ENCODE measurements around the gene MSL2.
"Not testable (repeated sequence)": the region's sequence is repeated elsewhere in the genome, so short reads cannot be mapped to it uniquely, and the experiment has no call there.

Gene MSL2

DNA sequence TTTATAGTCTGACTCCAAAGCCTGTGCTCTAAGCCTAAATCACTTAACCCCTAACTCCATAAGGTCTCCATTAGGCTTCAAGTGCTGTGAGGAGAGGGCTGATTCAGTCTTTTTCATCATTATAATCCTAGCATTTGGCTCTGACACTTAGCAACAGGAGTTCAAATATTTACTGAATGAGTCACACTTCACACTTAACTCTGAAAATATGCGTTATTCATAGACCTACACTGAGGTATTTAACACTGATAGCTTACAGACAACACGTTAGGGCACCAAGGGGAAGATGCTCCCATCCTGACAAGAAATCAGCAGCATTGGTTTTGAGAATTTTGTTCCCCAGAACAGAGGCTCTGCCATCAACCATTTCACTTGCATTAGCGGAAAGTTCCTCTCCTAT is 53.5 kb downstream of the MSL2 start:
- DNase-seq (ENCODE audit: low read depth), result no peak

DNA sequence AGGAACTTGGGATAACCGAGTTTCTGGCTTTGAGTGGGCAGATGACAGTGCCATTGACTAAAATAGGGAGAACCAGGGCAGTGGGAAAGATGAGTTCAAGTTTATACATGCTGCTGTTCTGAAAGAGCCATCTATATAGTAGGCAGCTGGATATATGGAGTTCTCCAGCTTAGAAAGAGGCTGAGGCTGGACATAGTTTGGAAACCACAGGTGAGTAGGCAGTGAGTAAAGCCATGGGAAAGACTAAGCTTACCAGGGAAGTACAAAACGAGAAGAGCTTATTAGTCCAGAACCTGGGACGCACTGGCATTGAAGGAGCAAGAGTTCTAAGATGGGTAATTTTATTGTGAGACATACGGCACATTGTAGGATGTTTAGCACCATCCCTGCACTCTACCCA is 54.2 kb downstream of the MSL2 start:
- DNase-seq (ENCODE audit: low read depth), result no peak

GRCh38 chr3:136141291-136141785 is 54.8 kb downstream of the MSL2 start:
- no peak for DNase-seq (ENCODE audit: low read depth)

DNA sequence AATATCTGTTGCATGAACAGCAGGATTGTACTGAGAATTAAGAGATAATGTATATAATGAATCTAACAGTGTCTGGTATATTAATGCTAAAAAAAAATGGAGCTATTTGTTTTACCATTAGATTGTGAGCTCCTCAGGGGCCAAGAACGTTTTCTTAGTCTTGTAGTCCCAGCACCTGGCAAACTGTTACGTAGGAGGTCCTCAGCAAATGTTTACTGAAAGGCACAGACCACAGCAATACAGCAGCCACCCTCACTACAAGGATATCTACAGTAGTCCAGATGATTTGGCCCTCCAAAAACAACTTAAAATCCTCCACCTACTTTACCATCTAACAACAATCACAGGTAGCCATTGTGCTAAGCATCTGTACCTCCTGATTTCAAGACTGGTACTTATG is 59.7 kb downstream of the MSL2 start:
- DNase-seq (ENCODE audit: low read depth), result no peak

DNA sequence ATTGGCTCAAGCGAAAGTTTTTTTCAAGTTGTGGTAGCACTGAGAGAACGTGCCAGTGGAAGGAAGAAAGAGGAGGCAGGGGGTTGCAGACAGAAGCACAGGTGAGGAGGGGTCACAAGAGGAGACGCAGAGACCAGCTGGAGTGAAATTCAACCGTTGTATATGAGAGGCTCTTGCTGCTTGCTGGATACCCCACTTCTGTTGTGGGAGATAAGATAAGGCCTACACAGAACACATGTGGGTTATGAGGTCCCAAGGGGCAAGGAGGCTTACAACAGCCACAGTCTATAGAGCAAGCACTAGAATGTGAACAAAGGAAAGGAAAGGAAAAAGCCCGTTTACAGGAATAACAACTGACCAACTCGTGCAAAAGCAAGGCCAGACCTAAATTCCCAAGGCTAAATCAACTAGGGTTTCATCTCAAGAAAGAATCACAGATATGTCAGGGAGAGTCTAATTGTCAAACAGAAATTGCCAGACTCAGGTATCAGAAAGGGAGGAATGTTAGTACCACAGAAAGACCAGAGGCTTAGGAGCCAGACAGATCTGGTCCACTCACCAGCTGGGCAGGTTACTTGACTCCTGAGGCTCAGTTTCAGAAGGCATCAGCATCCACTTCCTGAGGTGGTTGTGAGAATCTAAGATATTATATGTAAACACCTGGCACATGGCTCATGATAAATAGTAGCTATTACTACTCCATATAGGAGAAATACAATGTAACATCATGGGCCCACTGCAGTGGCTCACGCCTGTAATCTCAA is 60.9 kb downstream of the MSL2 start:
- DNase-seq (ENCODE audit: low read depth), result peak; percentile 40

DNA sequence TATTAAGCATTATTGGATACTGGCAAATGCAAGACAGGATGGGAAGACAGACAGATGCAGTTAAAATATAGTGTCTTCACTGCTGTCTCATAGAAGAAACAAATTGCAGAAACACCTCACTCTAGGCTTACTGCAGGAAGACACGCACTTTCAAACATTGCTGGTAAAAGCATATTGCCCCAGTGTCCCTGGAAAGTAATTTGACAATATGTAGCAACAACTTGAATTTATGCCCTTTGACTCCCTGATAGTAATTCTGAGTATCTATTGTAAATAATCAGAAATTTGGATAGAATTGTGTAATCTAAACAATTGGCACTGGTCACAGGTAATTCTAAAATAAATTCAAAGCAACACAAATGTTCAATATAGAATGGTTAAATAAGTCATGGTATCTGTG is 62.0 kb downstream of the MSL2 start:
- no peak for DNase-seq (ENCODE audit: low read depth)

GRCh38 chr3:136131647-136132046 is 64.5 kb downstream of the MSL2 start:
- not testable (repeated sequence) for DNase-seq (ENCODE audit: low read depth)

DNA sequence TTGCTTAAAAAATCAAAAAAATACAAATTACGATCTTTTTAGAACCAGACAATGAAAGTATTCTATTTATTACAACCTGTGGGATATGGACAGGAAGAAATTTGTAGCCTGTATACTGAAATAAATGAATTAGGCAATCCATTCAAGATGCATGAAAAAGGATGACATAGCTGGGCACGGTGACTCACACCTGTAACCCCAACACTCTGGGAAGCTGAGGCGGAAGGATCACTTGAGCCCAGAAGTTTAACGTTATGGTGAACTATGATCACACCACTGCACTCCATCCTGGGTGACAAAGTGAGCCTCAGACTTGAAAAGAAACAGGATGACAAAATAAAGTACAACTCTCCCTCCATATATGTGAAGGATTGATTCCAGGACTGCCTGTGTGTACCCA is 74.1 kb downstream of the MSL2 start:
- no peak for DNase-seq (ENCODE audit: low read depth)

DNA sequence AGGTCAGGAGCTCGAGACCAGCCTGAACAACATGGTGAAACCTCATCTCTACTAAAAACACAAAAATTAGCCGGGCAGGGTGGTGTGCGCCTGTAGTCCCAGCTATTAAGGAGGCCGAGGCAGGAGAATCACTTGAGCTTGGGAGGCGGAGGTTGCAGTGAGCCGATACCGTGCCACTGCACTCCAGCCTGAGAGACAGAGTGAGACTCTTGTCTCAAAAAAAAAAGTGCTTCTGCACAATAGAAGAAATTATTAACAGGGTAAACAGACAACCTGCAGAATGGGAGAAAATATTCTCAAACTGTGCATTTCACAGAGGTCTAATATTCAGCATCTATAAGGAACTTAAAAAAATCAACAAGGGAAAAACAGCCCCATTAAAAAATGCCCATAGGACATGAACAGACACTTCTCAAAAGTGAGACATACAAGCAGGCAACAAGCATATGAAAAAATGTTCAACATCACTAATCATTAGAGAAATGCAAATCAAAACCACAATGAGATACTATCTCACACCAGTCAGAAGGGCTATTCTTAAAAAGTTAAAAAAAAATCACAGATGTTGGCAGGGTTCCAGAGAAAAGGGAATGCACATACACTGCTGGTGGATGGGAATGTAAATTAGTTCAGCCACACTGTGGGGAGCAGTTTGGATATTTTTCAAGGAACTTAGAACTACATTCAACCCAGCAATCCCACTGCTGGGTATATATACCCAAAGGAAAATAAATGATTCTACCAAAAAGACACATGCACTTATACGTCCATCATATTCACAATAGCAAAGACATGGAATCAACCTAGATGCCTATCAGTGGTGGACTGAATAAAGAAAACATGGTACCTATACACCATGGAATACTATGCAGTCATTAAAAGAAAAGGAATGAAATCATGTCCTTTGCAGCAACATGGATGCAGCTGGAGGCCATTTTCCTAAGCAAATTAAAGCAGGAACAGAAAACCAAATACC is 75.5 kb downstream of the MSL2 start:
- DNase-seq (ENCODE audit: low read depth), result no peak

DNA sequence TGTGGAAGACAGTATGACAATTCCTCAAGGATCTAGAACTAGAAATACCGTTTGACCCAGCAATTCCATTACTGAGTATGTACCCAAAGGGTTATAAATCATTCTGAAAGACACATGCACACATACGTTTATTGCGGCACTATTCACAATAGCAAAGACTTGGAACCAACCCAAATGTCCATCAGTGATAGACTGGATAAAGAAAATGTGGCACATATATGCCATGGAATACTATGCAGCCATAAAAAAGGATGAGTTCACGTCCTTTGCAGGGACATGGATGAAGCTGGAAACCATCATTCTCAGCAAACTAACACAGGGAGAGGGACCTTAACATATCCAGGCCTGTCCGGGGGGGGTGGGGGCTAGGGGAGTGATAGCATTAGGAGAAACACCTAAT is 76.4 kb downstream of the MSL2 start:
- DNase-seq (ENCODE audit: low read depth), result not testable (repeated sequence)

DNA sequence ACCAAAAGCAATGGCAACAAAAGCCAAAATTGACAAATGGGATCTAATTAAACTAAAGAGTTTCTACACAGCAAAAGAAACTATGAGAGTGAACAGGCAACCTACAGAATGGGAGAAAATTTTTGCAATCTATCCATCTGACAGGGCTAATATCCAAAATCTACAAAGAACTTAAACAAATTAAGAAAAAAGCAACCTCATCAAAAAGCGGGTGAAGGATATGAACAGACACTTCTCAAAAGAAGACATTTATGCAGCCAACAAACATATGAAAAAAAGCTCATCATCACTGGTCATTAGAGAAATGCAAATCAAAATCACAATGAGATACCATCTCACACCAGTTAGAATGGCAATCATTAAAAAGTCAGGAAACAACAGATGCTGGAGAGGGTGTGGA is 76.8 kb downstream of the MSL2 start:
- not testable (repeated sequence) for DNase-seq (ENCODE audit: low read depth)

- DNase-seq (ENCODE audit: low read depth), result no peak
Measured at GRCh38 chr3:136114421-136114820, 81.7 kb downstream of the MSL2 start.

- no peak for DNase-seq (ENCODE audit: low read depth)
Measured at GRCh38 chr3:136110481-136110880, 85.7 kb downstream of the MSL2 start.

- DNase-seq (ENCODE audit: low read depth), result no peak
Measured at GRCh38 chr3:136109499-136109898, 86.6 kb downstream of the MSL2 start.

DNA sequence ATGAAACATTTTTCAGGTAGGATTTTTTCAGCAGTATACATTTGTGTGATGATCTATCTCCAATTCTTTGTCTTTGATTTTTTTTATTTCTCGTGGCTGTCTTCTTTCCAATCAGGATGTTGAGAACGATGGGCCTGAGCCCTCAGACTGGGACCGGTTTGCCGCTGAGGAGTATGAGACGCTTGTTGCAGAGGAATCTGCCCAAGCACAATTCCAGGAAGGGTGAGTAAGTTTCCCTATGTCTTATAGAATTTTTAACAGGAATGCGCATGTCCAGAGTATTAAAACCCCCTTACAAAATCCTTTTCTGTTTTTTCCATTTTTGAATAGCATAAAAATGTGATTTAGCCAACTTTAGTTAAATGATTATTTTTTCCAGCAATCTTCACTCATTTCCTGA is 90.0 kb downstream of the MSL2 start:
- DNase-seq (ENCODE audit: low read depth), result no peak

GRCh38 chr3:136105044-136105443 is 91.1 kb downstream of the MSL2 start:
- no peak for DNase-seq (ENCODE audit: low read depth)

Data from CMK (cell line).